Measurements from ENCODE around the gene MDH2.
"Not testable (repeated sequence)": the region's sequence is repeated elsewhere in the genome, so short reads cannot be mapped to it uniquely, and the experiment has no call there.

MDH2 gene, protein sequence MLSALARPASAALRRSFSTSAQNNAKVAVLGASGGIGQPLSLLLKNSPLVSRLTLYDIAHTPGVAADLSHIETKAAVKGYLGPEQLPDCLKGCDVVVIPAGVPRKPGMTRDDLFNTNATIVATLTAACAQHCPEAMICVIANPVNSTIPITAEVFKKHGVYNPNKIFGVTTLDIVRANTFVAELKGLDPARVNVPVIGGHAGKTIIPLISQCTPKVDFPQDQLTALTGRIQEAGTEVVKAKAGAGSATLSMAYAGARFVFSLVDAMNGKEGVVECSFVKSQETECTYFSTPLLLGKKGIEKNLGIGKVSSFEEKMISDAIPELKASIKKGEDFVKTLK

DNA sequence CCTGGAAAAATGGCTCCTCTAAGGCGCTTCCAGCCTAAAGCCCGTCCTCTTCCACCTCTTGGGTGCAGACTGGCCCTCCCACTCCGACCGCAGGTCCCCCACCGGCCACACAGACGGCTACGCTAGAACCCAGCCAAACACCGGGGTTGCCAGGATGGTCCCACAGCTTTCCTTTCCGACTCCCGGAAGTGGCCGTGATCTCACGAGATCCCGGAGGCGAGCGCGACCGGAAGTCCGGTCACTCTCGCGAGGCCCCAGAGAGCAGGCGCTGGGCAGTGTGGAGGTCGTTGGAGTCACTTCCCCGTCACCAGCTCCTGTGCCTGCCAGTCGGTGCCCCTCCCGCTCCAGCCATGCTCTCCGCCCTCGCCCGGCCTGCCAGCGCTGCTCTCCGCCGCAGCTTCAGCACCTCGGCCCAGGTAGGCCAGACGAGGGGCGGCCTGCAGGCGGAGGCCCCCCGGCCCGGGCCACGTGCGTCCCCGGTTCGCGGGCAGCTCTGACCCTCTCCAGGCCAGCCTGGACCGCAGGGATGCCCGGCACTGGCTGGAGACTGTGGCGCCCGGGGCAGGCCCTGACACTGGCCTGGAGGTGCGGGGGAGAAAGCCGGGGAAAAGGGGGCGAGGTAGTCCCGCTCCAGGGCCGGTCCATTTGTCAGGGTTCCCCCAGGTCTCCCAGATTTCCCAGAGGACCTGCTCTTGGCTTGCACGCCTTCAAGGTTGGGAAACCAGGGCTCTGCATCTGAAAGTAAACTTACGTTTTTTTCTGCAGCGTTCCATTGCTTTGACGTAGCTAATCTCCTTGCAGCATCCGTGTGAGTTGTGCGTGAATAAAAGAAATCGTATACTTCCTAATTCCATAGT is at the start of gene MDH2, which contains the start of gene STYXL1:
TSS of gene MDH2 (plus strand) at position 296 of the 857 bp plus-strand sequence. CDS start at position 351, 55 bp downstream.
TSS of gene STYXL1 (minus strand) at position 190 of the 857 bp plus-strand sequence. CDS start 17,477 bp downstream, outside the sequence.
- peak; percentile 95 to 96 for ATAC-seq

DNA sequence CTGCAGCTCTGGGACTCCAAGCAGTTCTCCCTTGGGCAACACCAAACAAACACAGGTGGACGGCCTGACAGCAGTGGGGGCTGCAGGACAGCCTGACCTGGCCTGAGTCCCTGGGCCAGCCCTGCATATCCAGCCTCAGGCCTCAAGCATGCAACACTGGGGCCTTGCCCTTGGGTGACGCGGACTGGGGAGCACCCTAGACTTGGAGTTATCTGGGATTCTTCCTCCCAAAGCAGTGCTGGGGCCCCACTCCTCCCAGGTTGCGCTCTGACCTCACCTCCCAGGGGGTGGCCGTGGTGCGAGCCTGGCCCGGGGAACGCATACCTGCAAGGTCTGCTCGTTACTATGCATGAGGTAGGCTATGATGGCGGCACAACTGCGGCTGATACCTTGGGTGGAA is 47.3 kb upstream of the MDH2 start:
- no peak for ATAC-seq

DNA sequence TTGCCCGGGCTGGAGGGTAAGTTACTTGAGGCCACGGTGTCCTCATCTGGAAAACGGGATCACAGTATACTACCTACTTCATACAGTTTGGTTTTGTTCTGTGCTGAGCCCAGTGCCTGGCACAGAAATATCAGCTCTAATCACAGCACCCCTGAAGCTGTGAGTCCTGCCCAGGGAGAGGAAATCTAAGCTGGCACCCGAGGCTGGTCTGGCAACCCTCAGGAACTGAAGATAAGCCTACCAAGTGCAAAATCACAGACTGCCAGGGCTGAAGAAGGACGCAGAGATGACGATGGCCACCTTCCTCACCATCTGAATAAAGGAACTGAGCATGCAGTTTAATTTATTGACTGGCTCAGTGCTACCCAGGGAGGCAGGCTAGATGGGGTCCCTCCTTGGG is 45.8 kb upstream of the MDH2 start:
- ATAC-seq: no peak

DNA sequence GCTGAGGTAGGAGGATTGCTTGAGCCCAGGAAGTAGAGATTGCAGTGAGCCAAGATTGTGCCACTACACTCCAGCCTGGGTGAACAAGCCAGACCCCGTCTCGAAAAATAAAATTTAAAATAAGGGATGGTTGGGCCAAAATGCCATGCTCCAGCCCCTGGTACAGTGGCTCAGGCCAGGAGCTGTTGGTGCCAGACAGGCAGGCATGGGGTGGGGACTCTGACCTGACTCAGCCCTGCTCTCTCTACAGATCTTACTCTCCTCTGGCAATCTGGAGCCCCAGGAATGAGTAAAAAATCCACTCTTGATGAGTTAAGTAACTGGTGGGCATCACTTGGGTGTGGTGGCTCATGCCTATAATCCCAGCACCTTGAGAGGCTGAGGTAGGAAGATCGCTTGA is 45.1 kb upstream of the MDH2 start:
- no peak for ATAC-seq

DNA sequence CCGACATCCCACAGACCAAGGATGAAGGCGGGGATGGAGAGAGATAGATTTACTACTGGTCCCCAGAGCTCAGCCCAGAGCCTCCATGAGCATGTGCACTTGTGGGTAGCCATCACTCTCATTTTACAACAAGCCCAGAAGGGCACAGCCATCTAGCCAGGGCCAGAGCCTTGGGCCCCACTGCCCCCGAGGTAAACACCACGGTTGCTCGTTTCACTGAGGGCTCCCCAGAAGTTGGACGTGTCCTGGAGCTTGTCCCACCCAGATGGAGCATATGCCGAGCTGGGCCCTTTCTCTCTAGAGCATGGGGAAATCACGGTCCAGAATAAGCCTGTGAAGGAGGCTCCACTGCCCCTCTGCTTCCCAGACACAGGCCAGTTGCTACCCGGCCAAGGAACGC is 44.6 kb upstream of the MDH2 start:
- no peak for ATAC-seq

DNA sequence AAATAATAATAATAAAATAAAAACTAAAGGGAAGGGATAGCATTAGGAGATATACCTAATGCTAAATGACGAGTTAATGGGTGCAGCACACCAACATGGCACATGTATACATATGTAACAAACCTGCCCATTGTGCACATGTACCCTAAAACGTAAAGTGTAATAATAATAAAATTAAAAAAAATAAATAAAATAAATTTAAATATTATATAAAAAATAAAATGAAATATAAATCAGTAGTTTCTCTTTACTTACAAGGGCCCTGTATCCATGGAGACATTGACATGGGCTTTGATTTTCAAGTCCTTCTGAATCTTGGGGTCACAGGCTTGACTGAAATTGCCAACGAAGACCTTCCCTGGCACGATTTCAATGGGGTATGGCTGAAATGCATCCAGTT is 42.9 kb upstream of the MDH2 start:
- not testable (repeated sequence) for ATAC-seq

DNA sequence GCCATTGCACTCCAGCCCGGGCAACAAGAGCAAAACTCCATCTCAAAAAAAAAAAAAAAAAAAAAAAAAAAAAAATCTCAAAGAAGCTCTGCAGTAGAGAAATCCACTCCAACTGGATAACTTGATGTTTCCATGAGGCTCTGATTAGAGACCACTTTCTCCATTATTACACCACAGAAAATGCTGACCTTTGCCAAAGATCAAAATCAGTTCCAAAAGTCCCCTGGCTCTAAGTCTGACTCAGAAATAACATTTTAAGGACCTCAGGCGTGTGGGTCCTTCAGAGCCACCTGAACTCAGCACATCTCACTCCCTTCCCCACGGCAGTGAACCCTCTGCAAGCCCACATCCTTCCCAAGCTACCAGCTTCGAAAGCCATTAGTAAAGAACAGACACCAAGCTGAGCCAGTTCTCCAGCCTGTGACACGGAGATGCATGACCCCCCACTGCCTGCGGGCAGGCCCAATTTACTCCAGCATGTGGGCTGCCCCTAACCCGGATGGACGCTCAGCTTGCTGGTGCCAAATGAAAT is 39.7 kb upstream of the MDH2 start:
- ATAC-seq: peak; percentile 32 to 44

DNA sequence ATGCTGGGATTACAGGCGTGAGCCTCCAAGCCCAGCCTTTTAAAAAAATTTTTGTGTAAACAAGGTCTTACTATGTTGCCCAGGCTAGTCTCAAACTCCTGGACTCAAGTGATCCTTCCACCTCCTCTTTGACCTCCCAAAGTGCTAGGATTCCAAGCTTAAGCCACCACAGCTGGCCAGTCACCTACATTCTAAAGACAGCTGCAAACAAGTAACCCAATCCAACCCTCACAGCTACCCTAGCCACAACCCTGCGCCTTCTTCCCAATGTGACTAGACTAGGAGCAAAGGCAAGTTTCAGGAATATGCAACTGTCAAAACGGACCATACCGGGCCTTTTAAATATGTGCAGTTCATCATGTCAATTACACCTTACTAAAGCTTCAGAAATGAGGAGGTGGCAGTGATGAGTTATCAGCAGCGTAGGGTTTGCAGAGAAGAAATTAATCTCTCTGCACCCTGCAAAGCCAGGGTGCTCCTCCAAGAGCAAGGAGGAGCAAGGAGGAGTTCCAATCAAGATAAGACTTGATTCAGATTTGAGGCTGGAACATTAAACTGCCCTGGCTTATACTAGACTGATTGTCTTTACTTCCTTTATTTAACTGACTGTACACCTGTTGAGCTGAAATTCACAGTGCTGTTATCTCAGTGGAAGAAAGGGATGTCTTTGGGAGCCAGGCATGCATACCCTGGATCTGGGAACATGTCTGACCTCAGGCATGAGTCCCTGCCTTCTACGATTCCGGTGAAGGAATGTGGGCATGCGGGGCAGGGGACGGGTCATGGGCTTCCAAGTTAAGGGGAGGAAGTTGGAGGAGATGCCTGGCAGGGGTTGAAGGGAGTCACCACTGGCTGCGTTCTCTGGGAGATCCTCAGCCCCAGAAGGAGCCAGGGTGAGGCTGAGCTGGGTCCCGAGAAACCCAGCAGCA is 38.0 kb upstream of the MDH2 start:
- no peak for ATAC-seq

DNA sequence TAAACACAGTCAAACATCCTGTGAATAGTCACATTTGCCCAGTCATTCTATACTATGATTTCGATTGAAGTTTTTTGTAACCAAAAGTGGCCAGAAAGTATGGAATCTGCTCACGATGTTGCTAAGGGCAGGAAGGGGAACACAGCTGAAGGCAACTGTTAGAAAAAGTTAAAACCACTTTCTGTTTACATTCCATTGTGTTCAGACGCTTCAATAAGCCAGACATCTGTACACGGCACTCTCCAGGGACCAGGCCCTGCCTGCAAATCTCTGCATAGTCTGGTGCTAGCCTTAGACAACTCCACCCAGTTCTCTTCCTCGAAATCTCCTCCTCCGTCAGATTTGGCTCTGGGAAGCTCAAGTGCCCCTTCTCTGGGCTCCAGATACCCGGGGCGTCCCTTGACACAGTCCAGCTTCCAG is 36.5 kb upstream of the MDH2 start:
- no peak for ATAC-seq

DNA sequence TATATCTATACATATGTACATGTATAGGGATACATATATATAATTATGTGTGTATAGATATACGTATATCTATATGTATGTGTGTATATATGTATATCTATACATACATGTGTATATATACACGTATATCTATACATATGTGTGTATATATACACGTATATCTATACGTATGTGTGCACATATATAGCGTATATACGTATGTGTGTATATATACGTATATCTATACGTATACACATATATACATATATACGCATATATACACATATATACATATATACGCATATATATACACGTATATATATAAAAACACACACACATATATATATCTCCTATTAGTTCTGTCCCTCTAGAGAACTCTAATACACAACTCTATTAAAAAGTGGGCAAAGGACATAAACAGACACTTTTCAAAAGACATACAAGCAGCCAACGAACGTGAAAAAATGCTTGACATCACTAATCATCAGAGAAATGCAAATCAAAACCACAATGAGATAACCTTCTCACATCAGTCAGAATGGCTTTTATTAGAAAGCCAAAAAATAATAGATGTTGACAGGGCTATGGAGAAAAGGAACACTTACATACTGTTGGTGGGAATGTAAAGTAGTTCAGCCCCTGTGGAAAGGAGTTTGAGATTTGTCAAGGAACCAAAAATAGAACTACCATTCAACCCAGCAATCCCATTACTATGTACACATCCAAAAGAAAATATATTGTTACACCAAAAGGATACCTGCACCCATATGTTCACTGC is 31.5 kb upstream of the MDH2 start:
- no peak for ATAC-seq

DNA sequence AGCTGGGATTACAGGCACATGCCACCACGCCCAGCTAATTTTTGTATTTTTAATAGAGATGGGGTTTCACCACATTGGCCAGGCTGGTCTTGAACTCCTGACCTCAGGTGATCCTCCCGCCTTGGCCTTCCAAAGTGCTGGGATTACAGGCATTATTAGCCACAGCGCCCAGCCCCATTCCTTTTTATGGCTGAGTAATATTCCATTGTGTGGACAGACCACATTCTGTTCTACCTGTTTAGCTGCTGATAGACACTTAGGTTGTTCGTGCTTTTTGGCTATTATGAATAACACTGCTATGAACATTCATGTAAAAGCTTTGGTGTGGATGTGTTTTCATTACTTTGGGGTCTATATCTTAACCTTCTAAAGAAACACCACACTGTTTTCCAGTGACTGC is 29.4 kb upstream of the MDH2 start:
- ATAC-seq: not testable (repeated sequence)

DNA sequence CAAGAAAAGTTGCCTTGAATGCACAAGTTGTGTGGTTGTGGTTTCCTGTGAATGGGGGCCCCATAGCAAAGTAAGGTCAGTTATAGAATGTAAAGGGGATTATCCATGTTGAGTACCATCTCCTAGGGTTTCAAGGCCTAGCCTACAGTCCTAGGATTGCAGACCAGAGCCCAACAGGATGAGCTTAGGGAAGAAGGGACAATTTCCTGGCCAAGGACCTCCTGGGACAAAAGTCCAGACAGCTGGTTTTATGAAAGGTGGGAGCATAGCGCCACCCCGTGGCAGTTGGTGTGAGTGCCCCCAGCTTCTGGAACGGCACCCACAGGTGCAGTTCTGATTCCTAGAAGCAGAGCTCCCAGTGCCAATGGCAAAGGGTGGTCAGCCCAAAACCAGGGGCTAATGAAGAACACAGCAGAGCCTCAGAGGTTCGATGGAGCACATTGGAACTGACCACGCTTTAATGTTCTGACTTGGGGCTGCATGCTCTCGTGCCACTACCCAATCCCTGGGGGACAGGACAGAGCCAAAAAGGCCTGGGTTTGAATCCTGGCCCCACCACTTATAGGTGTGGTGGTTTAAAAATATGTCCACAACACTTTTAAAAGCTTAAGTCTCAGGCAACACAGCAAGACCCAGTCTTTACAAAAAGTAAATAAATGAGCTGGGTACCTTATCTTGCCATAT is 27.7 kb upstream of the MDH2 start:
- ATAC-seq: peak in 1 of 2 donors; percentile 33

DNA sequence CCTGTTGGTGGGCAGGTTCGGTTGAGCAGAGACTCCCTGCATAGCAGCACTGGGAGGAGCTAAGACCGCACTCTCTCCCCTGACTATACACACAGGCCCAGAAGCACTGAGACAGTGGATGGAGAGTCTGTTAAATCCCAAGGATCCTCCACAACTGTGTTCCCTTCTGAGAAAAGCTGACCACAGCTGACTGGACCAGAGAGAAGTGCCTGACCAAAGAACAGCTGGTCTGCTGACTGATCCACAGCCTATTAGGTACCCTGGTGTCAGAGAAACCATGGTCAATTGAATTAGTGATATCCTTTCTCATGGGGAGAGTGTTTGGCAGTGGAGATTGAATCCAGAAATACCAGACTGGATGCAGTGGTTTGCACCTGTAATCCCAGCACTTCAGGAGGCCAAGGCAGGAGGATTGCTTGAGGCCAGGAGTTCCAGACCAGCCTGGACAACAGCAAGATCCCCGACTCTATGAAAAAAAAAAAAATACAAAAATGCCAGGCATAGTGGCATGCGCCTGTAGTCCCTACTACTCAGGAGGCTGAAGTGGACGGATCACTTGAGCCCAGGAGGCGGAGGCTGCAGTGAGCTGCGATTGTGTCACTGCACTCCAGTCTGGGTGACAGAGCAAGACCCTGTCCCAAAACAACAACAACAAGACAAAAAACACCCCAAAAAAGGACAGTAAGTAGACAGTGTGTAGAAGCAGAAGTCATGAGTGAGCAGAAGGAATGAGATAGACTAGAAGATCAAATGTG is 25.7 kb upstream of the MDH2 start:
- no peak for ATAC-seq

DNA sequence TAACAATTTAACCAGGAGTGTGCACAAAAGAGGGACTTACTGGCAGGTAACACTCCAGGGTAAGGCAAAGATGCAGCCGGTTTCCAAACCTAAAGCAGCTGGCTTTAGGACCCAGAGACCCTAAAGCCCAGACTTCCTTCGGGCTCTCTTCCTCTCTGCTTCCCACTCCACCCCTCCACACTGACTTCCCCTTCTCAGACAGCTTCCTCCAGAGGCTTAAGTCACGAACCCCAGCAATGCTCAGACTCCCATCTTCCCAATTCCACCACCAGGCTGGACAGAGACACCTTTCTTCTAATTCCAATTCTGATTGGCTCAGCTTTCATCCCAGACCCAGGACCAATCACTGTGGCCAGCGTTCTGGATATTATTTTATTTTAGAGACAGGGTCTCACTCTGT is 24.9 kb upstream of the MDH2 start:
- no peak for ATAC-seq

DNA sequence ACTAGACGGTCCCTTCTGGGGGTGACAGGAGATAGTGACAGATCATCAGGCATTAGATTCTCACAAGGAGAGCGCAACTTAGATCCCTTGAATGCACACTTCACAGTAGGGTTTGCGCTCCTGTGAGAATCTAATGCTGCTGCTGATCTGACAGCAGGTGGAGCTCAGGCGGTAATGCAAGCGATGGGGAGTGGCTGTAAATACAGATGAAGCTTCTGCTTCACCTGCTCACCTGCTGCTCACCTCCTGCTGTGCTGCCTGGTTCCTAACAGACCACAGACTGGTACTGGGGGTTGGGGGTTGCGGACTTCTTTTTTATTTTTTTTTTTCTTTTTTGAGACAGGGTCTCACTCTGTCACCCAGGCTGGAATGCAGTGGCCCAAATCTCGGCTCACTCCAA is 18.2 kb upstream of the MDH2 start:
- ATAC-seq: not testable (repeated sequence)

DNA sequence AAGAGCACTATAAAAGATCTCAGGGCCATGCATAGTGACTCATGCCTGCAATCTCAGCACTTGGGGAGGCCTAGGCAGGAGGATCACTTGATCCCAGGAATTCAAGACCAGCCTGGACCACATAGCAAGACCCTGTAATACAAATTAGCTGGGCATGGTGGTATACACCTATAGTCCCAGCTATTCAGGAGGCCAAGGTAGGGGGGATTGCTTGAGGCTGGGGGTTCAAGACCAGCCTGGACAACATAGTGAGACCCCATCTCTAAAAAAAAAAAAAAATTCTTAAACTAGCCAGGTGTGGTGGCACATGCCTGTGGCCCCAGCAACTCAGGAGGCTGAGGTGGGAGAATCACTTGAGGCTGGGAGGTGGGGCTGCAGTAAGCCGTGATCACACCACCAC is 15.9 kb upstream of the MDH2 start:
- no peak for ATAC-seq

DNA sequence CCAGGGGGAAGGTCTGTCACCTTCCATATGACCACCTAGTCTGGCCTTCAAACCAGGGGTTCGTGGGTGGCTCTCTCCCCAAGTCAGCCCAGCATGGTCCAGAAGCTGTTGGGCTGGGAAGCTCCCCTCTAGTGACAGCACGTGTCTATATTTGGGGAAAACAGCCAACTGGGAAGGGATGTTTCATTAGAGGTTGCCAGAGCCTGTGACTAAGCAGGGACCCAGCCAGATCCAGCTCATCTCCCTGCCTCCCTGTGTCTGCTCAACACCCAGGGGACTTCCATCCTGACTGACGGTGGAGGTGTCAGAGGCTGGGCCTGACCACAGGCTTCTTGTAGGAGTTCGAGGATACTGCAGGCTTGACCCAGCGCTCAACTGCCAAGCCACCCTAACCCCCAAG is 10.6 kb upstream of the MDH2 start:
- no peak for ATAC-seq

DNA sequence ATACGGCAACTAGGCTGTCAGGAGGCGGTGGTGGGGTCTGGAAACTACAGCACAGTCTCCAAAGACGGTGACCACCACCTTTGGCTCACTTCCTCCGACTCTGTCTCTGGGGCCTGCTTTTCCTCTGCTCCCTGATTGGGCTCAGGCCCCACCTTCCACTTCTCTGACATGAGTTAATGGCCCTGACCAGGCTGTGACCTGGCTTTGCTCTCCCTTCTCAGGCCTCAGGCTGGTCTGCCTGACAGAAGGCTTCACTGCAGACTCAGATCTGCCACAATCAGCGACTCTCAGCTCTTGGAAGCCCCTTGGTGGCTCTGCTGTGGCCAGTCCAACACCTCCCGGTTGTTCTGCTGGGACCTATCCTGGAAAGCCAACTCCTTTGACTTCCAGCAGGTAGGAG is 7.8 kb upstream of the MDH2 start:
- ATAC-seq: no peak

DNA sequence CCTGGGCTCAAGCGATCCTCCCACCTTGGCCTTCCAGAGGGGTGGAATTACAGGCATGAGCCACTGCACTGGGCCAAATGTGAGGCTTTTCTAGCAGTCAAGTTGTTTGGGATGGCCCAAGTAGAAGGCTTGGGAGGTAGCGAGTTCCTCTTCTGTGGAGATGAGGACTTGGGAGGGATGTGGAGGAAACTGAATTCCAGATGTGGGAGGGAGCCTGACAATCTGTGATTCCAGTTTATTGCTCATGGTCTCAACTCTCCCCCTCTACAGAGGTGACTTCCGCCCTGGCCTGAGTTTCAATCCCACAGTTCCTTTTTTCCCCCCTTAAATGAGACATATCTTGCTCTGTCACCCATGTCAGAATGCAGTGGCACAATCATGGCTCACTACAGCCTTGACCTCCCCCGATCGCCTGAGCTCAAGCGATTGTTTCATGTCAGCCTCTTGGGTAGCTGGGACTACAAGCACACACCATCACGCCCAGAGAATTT is 3.5 kb upstream of the MDH2 start:
- no peak for ATAC-seq

DNA sequence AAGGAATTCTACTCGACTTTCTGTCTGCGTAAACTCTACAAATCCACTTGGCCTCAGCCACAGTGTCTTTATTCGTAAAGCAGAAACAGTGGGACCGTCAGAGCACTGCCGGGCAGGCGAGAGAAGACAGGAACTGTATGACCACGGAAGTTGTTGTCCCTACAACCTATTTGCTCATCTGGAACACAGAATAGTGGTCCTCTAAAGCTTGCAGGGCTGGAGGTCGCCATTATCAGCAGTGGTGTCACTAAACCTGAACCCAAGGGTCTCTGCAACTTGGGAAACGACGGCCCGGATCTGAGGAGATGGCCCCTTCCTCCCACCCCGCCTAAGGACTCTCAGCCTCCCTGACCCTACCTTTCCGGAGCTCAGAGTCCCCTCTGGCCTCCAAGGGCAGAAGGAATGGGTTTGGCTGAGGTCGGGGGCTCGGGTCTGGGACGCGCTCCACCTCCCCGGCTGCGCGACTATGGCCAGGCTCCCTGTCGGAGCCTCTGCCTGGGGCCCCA is 548 bp upstream of the MDH2 start:
- no peak for ATAC-seq
